SU-DHL-6 (cell line): ENCODE results near the gene GFOD2.

Experiments
- H2AFZ ChIP-seq: fragments of 200-600 bp; sonication (generic); 2 replicates; pipeline ENCODE4 v1.6.1; 2014; ENCODE audit warnings: low read depth, mild to moderate bottlenecking, moderate library complexity, mixed read lengths, antibody characterized with exemption, low read length; ENCODE audit not compliant: severe bottlenecking
- H3F3A ChIP-seq: fragments of 200-600 bp; shearing (Covaris generic); 2 replicates; pipeline ENCODE4 v1.6.0; 2016; ENCODE audit warnings: antibody characterized with exemption, mild to moderate bottlenecking; ENCODE audit not compliant: insufficient read depth
- H3K27ac ChIP-seq: fragments of 200-600 bp; sonication (generic); 2 replicates; pipeline ENCODE4 v1.5.1; 2016; ENCODE audit warnings: low read depth, mild to moderate bottlenecking, low read length, moderate library complexity, mixed read lengths
- H3K27me3 ChIP-seq: fragments of 200-600 bp; sonication (generic), shearing (Covaris generic); 2 replicates; pipeline ENCODE4 v1.6.0; 2014; ENCODE audit warnings: mild to moderate bottlenecking, low read length
- H3K36me3 ChIP-seq: fragments of 200-600 bp; sonication (generic); 2 replicates; pipeline ENCODE4 v1.6.1; 2014; ENCODE audit warnings: mild to moderate bottlenecking, low read length, mixed read lengths
- H3K4me2 ChIP-seq: fragments of 300-600, 200-600 bp; shearing (Covaris generic), sonication (generic); 2 replicates; pipeline ENCODE4 v1.6.0; 2014; ENCODE audit warnings: low read length, low read depth, mild to moderate bottlenecking; ENCODE audit not compliant: poor library complexity, severe bottlenecking
- H3K4me3 ChIP-seq: fragments of 200-600 bp; sonication (generic); 2 replicates; pipeline ENCODE4 v1.5.1; 2014; ENCODE audit warnings: antibody characterized with exemption, low read length, mild to moderate bottlenecking, mixed read lengths; ENCODE audit not compliant: insufficient read depth, poor library complexity, severe bottlenecking
- H3K79me2 ChIP-seq: fragments of 200-600 bp; sonication (generic); 2 replicates; pipeline ENCODE4 v1.6.1; 2014; ENCODE audit warnings: mild to moderate bottlenecking, low read length, moderate library complexity; ENCODE audit not compliant: insufficient read depth
- H3K9ac ChIP-seq: fragments of 200-600 bp; sonication (generic); 2 replicates; pipeline ENCODE4 v1.7.0; 2014; ENCODE audit warnings: mild to moderate bottlenecking, low read length
- H3K9me2 ChIP-seq: fragments of 200-600 bp; sonication (generic); replicated peaks from 2 replicates; pipeline ENCODE4 v1.6.1; 2014; ENCODE audit warnings: low read length; ENCODE audit not compliant: insufficient read depth
- H3K9me3 ChIP-seq: fragments of 200-600 bp; sonication (generic); 2 replicates; pipeline ENCODE4 v1.6.1; 2014; ENCODE audit warnings: low read length, mixed read lengths; ENCODE audit not compliant: insufficient read depth
- H4K20me1 ChIP-seq: fragments of 200-600 bp; sonication (generic); 2 replicates; pipeline ENCODE4 v1.6.1; 2014; ENCODE audit warnings: low read depth, mild to moderate bottlenecking, antibody characterized with exemption, low read length, moderate library complexity, mixed read lengths
- EZH2phosphoT487 ChIP-seq: fragments of 200-600 bp; sonication (generic), shearing (Covaris generic); conservative IDR thresholded peaks from 2 replicates; pipeline ENCODE4 v1.6.1; 2018; ENCODE audit warnings: mild to moderate bottlenecking, antibody characterized with exemption, low read length, moderate library complexity, mixed read lengths
- TF ChIP-seq, protein P1 (sequence below): fragments of 200-600 bp; sonication (generic); IDR thresholded peaks from one replicate; pipeline ENCODE4 v1.5.1; 2017; ENCODE audit warnings: antibody characterized with exemption, mild to moderate bottlenecking, low read length, moderate library complexity; ENCODE audit not compliant: insufficient read depth, poor library complexity, severe bottlenecking

The GFOD2 gene

DNA sequence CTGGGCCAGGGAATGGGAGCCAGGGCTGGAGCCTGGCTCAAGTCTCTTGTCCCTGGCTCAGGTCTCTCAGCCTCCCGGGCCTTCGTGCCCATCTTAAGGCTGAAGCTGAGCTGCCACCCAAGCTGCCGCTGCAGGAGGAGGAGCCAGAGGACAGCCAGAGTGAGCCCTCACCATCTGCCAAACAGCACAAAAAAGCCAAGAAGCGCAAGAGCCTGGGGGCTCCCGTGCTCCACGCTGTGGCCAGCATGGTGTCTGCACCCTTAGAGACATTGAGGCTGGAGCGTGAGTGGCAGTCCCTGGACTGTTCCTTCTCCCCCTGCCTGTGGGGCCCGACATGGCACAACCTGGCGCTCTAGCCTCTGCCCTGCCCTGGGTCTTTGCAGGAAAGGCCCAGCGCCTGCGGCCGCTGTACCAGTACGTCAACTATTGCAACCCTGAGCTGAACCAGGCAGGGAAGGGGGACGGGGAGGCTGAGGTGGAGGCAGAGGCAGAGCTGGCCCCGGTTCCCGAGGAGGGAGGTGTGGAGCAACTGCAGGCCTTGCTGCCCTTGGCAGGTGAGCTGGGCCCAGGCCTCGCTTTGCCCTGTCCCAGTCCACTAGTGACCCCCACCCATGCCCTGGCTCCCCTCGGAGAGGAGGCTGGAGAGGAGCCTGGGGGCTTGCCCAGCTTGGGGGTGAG, 51.2 kb downstream of the GFOD2 start:
- Histone ChIP-seq H3K9me3 (no peaks in the 10 kb centered on the region), H3K4me3 (no peak overlapping the region), H3K36me3 (no peaks in the 10 kb centered on the region), H3K9me2 (no peaks in the 10 kb centered on the region), H3K4me2 (peak overlapping the region; percentile 4), H3K27me3 (no peaks in the 10 kb centered on the region), H3K9ac (no peak overlapping the region), H2AFZ (no peak overlapping the region), H4K20me1 (no peaks in the 10 kb centered on the region), H3K79me2 (no peaks in the 10 kb centered on the region), H3K27ac (no peak overlapping the region; the same call in 1 of the 2 replicates), H3F3A (peaks cover 3% of the 10 kb centered on the region; the same call in 1 of the 2 replicates)
- TF ChIP-seq, protein P1, sequence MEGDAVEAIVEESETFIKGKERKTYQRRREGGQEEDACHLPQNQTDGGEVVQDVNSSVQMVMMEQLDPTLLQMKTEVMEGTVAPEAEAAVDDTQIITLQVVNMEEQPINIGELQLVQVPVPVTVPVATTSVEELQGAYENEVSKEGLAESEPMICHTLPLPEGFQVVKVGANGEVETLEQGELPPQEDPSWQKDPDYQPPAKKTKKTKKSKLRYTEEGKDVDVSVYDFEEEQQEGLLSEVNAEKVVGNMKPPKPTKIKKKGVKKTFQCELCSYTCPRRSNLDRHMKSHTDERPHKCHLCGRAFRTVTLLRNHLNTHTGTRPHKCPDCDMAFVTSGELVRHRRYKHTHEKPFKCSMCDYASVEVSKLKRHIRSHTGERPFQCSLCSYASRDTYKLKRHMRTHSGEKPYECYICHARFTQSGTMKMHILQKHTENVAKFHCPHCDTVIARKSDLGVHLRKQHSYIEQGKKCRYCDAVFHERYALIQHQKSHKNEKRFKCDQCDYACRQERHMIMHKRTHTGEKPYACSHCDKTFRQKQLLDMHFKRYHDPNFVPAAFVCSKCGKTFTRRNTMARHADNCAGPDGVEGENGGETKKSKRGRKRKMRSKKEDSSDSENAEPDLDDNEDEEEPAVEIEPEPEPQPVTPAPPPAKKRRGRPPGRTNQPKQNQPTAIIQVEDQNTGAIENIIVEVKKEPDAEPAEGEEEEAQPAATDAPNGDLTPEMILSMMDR, result peak; percentile 61
- no peak for TF ChIP-seq EZH2phosphoT487

DNA sequence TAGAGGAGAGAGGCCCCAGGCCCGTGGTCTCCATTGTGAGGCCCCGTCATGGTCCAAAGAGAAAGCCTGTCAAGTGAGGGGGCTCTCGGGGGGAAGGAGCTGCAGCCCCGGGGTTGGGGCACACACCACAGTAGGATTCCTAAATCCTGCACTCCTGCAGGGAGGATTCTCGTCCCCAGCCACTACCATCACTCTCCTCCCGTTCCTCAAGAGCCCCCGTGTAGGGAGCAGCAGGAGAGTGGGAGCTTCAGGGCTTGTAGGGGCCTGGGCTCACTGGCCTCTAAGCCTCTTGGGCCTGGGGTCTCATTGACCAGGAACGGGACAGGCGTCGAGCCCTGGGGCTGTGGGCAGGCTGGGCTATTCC, 51.7 kb downstream of the GFOD2 start:
- no peak overlapping the region for H2AFZ ChIP-seq
- H3K79me2 ChIP-seq, result no peaks in the 10 kb centered on the region
- H3K9me2 ChIP-seq, result no peaks in the 10 kb centered on the region
- H4K20me1 ChIP-seq, result no peaks in the 10 kb centered on the region
- no peaks in the 10 kb centered on the region for H3K9me3 ChIP-seq
- no peak overlapping the region for H3K27ac ChIP-seq
- no peaks in the 10 kb centered on the region for H3K27me3 ChIP-seq
- H3F3A ChIP-seq, result peaks cover 3% of the 10 kb centered on the region; the same call in 1 of the 2 replicates
- no peak overlapping the region for H3K4me3 ChIP-seq
- H3K36me3 ChIP-seq, result no peaks in the 10 kb centered on the region
- H3K9ac ChIP-seq, result no peak overlapping the region
- H3K4me2 ChIP-seq, result peak overlapping the region; percentile 4
- TF ChIP-seq EZH2phosphoT487, result no peak
- TF ChIP-seq, protein P1, result no peak

DNA sequence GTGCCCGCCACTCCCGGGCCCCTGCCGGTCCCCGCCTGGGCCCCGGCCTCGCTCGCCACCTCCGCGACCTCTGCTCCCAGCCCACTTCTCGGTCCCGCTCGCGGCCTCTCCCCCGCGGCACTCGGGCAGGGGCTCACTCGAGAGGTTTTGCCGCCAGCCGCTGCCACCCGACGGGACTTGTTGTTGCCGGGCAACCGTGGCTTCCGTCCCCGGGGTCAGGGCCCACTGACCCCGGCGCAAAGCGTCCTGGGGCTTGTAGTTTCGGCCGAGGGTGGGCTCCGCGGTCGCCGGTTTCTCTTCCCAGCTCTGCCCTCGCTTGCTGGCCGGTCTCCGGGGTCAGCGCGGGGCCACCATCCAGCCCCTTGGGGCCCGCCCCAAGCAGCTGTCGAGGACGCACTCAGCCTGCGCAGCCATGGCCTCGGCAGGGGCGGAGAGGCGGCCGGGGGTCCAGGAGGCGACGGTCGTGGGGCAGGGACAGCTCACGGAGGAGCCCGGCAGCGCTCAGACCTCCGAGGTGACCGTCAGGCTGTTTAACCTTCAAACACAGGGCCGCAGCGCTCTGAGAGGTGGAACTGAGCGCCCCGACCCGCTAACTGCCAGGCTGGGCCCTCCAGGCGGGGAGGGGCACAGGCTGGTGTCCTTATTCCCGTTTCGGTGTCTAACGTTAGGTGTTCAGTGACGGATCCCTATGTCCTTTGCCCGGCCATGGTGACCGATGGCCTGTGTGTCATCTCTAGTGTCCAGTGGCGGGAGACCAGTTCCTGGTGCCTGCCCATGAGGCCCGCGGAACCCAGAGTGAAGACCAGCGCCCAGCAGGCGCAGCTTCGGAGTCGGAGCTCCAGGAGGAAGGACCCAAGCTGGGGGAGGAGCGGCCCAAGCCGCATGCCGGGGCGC, 52.3 kb downstream of the GFOD2 start, which contains the start of the genes C16orf86 and ENKD1:
Gene C16orf86 (plus strand): TSS at position 256 of the 894 bp plus-strand sequence. CDS start 157 bp downstream, at position 413.
Gene ENKD1 (minus strand): TSS at position 192 of the 894 bp plus-strand sequence. CDS start 308 bp downstream, outside the sequence.
- H3K9ac ChIP-seq, result peak within 1 kb of the TSS; percentile 52
- no peak within 1 kb of the TSS for H3K27ac ChIP-seq
- no peaks in the 10 kb centered on the region for H3K9me2 ChIP-seq
- H3K4me3 ChIP-seq, result peak within 1 kb of the TSS; percentile 60
- peak within 1 kb of the TSS; percentile 86 for H2AFZ ChIP-seq
- no peaks in the 10 kb centered on the region for H3K27me3 ChIP-seq
- peak within 1 kb of the TSS; percentile 66 for H3K4me2 ChIP-seq
- no peaks in the 10 kb centered on the region for H3K9me3 ChIP-seq
- H3K79me2 ChIP-seq, result no peaks in the 10 kb centered on the region
- H3K36me3 ChIP-seq, result no peaks in the 10 kb centered on the region
- H3F3A ChIP-seq, result peaks cover 3% of the 10 kb centered on the region; the same call in 1 of the 2 replicates
- TF ChIP-seq, protein P1, result no peak
- TF ChIP-seq EZH2phosphoT487, result no peak
- H4K20me1 ChIP-seq, result no peaks in the 10 kb centered on the region
